Measurements from ENCODE around the gene CDKN2B-AS1. TPM values are rescaled to one million over a fixed set of nuclear protein-coding genes. Genes with fewer than 3 reads are reported as not detected.

Gene CDKN2B-AS1
- total and polyA plus RNA-seq, 2 donors (not counting 1 experiment from before 2014, with no cell fraction given): 1.3 to 2.5 TPM

GRCh38 chr9:22068369-22068768 is 73.8 kb downstream of the CDKN2B-AS1 start:
- H3K9me3 Mint-ChIP-seq (ENCODE audit: insufficient read depth): no peaks in the 10 kb centered on the region
- DNase-seq: no peak

GRCh38 chr9:22073349-22073748 is 78.8 kb downstream of the CDKN2B-AS1 start:
- Mint-ChIP-seq H3K4me3 (no peak overlapping the region), H3K9me3 (ENCODE audit: insufficient read depth) (no peaks in the 10 kb centered on the region), H3K27ac (no peak overlapping the region), H3K4me1 (no peaks in the 10 kb centered on the region), H3K27me3 (no peaks in the 10 kb centered on the region)
- ATAC-seq (ENCODE audit: low read depth) (no peak), DNase-seq (no peak)
- H3K27me3 ChIP-seq (replicated peaks in 1 of 4; ENCODE audit: control extremely low read depth in 1 of 4, control insufficient read depth in 3 of 4, insufficient read depth in 4 of 4, low read length in 3 of 4): no peaks in the 10 kb centered on the region
- CTCF ChIA-PET: no interaction called here
- no peaks in the 10 kb centered on the region for H3K9me3 ChIP-seq (ENCODE audit: control extremely low read depth in 1 of 3, control insufficient read depth in 2 of 3, insufficient read depth in 1 of 3, low read length in 2 of 3)
- no peak for TF ChIP-seq EZH2 (IDR thresholded peaks at IDR 0.05; ENCODE audit: borderline replicate concordance, insufficient read depth, low read depth, low read length, poor library complexity, severe bottlenecking)
- TF ChIP-seq CTCF (IDR thresholded peaks at IDR 0.05): no peak
- WGBS (ENCODE audit: insufficient coverage): no CpG with 5 or more reads among the region's 1 CpG
- H3K9ac ChIP-seq (ENCODE audit: low read length): no peak overlapping the region
- H3K4me2 ChIP-seq (replicated peaks; ENCODE audit: low read depth, low read length, poor library complexity, severe bottlenecking): no peak overlapping the region
- H4K20me1 ChIP-seq (ENCODE audit: control insufficient read depth, insufficient read depth, low read length, poor library complexity, severe bottlenecking): no peaks in the 10 kb centered on the region
- H3K27ac ChIP-seq (ENCODE audit: low read length in 2 of 2): no peak overlapping the region
- no peak overlapping the region for H3K4me3 ChIP-seq (ENCODE audit: control extremely low read depth in 1 of 5, extremely low read depth in 1 of 5, insufficient read depth in 1 of 5, low read depth in 2 of 5, low read length in 4 of 5)
- no peaks in the 10 kb centered on the region for H3K79me2 ChIP-seq (ENCODE audit: control insufficient read depth, insufficient read depth, low read length)
- H3K36me3 ChIP-seq (replicated peaks in 1 of 2; ENCODE audit: control extremely low read depth in 1 of 2, control insufficient read depth in 1 of 2, extremely low read depth in 1 of 2, insufficient read depth in 2 of 2, low read length in 1 of 2): no peaks in the 10 kb centered on the region
- H3K4me1 ChIP-seq (ENCODE audit: control insufficient read depth in 2 of 2, insufficient read depth in 2 of 2, low read length in 2 of 2): no peaks in the 10 kb centered on the region
- POLR2A ChIA-PET: no interaction called here
- intact Hi-C loops (cut with micrococcal nuclease): no loop called here
- H2AFZ ChIP-seq (ENCODE audit: insufficient read depth, low read depth, low read length, poor library complexity, severe bottlenecking): no peak overlapping the region

More at GRCh38 chr9:22068369-22068768, 73.8 kb downstream of the CDKN2B-AS1 start:
- no peak overlapping the region for H3K4me2 ChIP-seq (replicated peaks; ENCODE audit: low read depth, low read length, poor library complexity, severe bottlenecking)
- TF ChIP-seq EZH2 (IDR thresholded peaks at IDR 0.05; ENCODE audit: borderline replicate concordance, insufficient read depth, low read depth, low read length, poor library complexity, severe bottlenecking) (no peak), CTCF (IDR thresholded peaks at IDR 0.05) (no peak)
- ATAC-seq (ENCODE audit: low read depth): no peak
- Mint-ChIP-seq H3K27me3 (no peaks in the 10 kb centered on the region), H3K27ac (no peak overlapping the region), H3K4me3 (no peak overlapping the region), H3K4me1 (no peaks in the 10 kb centered on the region)
- H2AFZ ChIP-seq (ENCODE audit: insufficient read depth, low read depth, low read length, poor library complexity, severe bottlenecking): no peak overlapping the region
- H3K4me1 ChIP-seq (ENCODE audit: control insufficient read depth in 2 of 2, insufficient read depth in 2 of 2, low read length in 2 of 2): no peaks in the 10 kb centered on the region
- no peak overlapping the region for H3K27ac ChIP-seq (ENCODE audit: low read length in 2 of 2)
- ChIA-PET POLR2A (no interaction called here), CTCF (no interaction called here)
- H3K4me3 ChIP-seq (ENCODE audit: control extremely low read depth in 1 of 5, extremely low read depth in 1 of 5, insufficient read depth in 1 of 5, low read depth in 2 of 5, low read length in 4 of 5): no peak overlapping the region
- intact Hi-C loops (cut with micrococcal nuclease): no loop called here
- no peaks in the 10 kb centered on the region for H3K27me3 ChIP-seq (replicated peaks in 1 of 4; ENCODE audit: control extremely low read depth in 1 of 4, control insufficient read depth in 3 of 4, insufficient read depth in 4 of 4, low read length in 3 of 4)
- no peaks in the 10 kb centered on the region for H4K20me1 ChIP-seq (ENCODE audit: control insufficient read depth, insufficient read depth, low read length, poor library complexity, severe bottlenecking)
- no peaks in the 10 kb centered on the region for H3K36me3 ChIP-seq (replicated peaks in 1 of 2; ENCODE audit: control extremely low read depth in 1 of 2, control insufficient read depth in 1 of 2, extremely low read depth in 1 of 2, insufficient read depth in 2 of 2, low read length in 1 of 2)
- 95% methylated on average over 7 of the region's 8 CpGs for WGBS (ENCODE audit: insufficient coverage)
- no peaks in the 10 kb centered on the region for H3K9me3 ChIP-seq (ENCODE audit: control extremely low read depth in 1 of 3, control insufficient read depth in 2 of 3, insufficient read depth in 1 of 3, low read length in 2 of 3)
- no peak overlapping the region for H3K9ac ChIP-seq (ENCODE audit: low read length)
- H3K79me2 ChIP-seq (ENCODE audit: control insufficient read depth, insufficient read depth, low read length): no peaks in the 10 kb centered on the region
